GM18526 (cell line): ENCODE measurements around the gene INSRR.

Source experiments
- POLR2A ChIP-seq: IDR thresholded peaks from 3 replicates; pipeline ENCODE4 v1.6.1; 2011; ENCODE audit not compliant: insufficient read length; ENCODE audit errors: extremely low read depth

Gene INSRR

GRCh38 chr1:156852418-156852874 lies 6.5 kb downstream of the INSRR start:
- no peak for TF ChIP-seq POLR2A

GRCh38 chr1:156851779-156852417 lies 7.0 kb downstream of the INSRR start:
- no peak for TF ChIP-seq POLR2A

GRCh38 chr1:156849151-156849496 lies 9.8 kb downstream of the INSRR start:
- no peak for TF ChIP-seq POLR2A

- TF ChIP-seq POLR2A, result no peak
Measured at GRCh38 chr1:156848461-156849150, 10.3 kb downstream of the INSRR start.

GRCh38 chr1:156847591-156848460 lies 11.1 kb downstream of the INSRR start:
- TF ChIP-seq POLR2A, result no peak

GRCh38 chr1:156846643-156847042 lies 12.3 kb downstream of the INSRR start:
- no peak for TF ChIP-seq POLR2A

GRCh38 chr1:156845953-156846545 lies 12.9 kb downstream of the INSRR start:
- no peak for TF ChIP-seq POLR2A

- no peak for TF ChIP-seq POLR2A
Measured at GRCh38 chr1:156845055-156845952, 13.6 kb downstream of the INSRR start.

GRCh38 chr1:156844638-156845037 lies 14.3 kb downstream of the INSRR start:
- no peak for TF ChIP-seq POLR2A

GRCh38 chr1:156844102-156844501 lies 14.8 kb downstream of the INSRR start:
- no peak for TF ChIP-seq POLR2A

- no peak for TF ChIP-seq POLR2A
Measured at GRCh38 chr1:156842618-156843300, 16.2 kb downstream of the INSRR start.

GRCh38 chr1:156841295-156841855 lies 17.5 kb downstream of the INSRR start:
- no peak for TF ChIP-seq POLR2A

- TF ChIP-seq POLR2A, result no peak
Measured at GRCh38 chr1:156840898-156841279, 18.0 kb downstream of the INSRR start.
